Sigmoid colon (tissue), 4 donors: ENCODE data around the gene CMSS1.

Source experiments
- EP300 ChIP-seq, 4 donors: sonication (generic); formaldehyde crosslinking; IDR thresholded peaks; one replicate each; pipeline ENCODE4 v1.6.1; 2017; ENCODE audit warnings: antibody characterized with exemption in 4 of 4
- POLR2A ChIP-seq, 2 donors: fragments of 450-650 bp; IDR thresholded peaks; one replicate each; pipeline ENCODE4 v1.6.1; 2016; ENCODE audit warnings: antibody characterized with exemption in 2 of 2, mild to moderate bottlenecking in 2 of 2, moderate library complexity in 2 of 2
- TF ChIP-seq, protein P1 (sequence below), 4 experiments: fragments of 450-650 bp in 3 of 4; fragments of 200-600 bp in 1 of 4; IDR thresholded peaks; one replicate each; pipeline ENCODE4 v1.5.1; 2016 to 2019; ENCODE audit warnings: antibody characterized with exemption in 4 of 4, mild to moderate bottlenecking in 3 of 4, moderate library complexity in 2 of 4

- TF ChIP-seq, protein P1, sequence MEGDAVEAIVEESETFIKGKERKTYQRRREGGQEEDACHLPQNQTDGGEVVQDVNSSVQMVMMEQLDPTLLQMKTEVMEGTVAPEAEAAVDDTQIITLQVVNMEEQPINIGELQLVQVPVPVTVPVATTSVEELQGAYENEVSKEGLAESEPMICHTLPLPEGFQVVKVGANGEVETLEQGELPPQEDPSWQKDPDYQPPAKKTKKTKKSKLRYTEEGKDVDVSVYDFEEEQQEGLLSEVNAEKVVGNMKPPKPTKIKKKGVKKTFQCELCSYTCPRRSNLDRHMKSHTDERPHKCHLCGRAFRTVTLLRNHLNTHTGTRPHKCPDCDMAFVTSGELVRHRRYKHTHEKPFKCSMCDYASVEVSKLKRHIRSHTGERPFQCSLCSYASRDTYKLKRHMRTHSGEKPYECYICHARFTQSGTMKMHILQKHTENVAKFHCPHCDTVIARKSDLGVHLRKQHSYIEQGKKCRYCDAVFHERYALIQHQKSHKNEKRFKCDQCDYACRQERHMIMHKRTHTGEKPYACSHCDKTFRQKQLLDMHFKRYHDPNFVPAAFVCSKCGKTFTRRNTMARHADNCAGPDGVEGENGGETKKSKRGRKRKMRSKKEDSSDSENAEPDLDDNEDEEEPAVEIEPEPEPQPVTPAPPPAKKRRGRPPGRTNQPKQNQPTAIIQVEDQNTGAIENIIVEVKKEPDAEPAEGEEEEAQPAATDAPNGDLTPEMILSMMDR (IDR thresholded peaks at IDR 0.05), result no peak
- no peak for TF ChIP-seq EP300 (IDR thresholded peaks at IDR 0.05)
- no peak for TF ChIP-seq POLR2A (IDR thresholded peaks at IDR 0.05)
Observed at GRCh38 chr3:100024520-100025303, 207.1 kb downstream of the CMSS1 start.
